GM12878 (cell line): Measurements from ENCODE around the gene NIPAL3. TPM values are rescaled to one million over a fixed set of nuclear protein-coding genes. Genes with fewer than 3 reads are reported as not detected.

Source experiments
- ATAC-seq: fragments of 200-7000 bp; cut with Tn5 transposase; 3 replicates; pipeline ENCODE4 v1.9.1; 2020; ENCODE audit warnings: mild to moderate bottlenecking, moderate library complexity
- BruUV-seq: library from RNA; stranded (reverse); fragments of 400-500 nt; replicated peaks from 2 replicates; lab custom pipeline; 2021; lab: Mats Ljungman, UMichigan
- CTCF ChIA-PET: fragments of 300-600 bp; sonication (Branson Sonifier 250); formaldehyde crosslinking; extraction: SDS; loops from one replicate; lab custom pipeline; 2021; ENCODE audit warnings: inconsistent platforms; lab: Yijun Ruan, JAX
- POLR2A ChIA-PET: fragments of 350-600 bp; formaldehyde crosslinking; extraction: SDS; loops from one replicate; lab custom pipeline; 2021; ENCODE audit warnings: inconsistent platforms; lab: Charles Lee
- RAD21 ChIA-PET: fragments of 300-600 bp; sonication (Branson Sonifier 250); formaldehyde crosslinking; loops from one replicate; lab custom pipeline; 2023; ENCODE audit warnings: antibody characterized with exemption; ENCODE audit not compliant: unreplicated experiment; lab: Charles Lee
- SMC1A ChIA-PET: fragments of 300-600 bp; sonication (Branson Sonifier 250); formaldehyde crosslinking; loops from one replicate; lab custom pipeline; 2023; ENCODE audit not compliant: unreplicated experiment, uncharacterized antibody; lab: Charles Lee
- DNase-seq: peaks from one replicate; pipeline ENCODE4 v3.0.0-alpha.2; 2011; ENCODE audit warnings: low read depth, low spot score
- FAIRE-seq: peaks from 3 replicates; lab custom pipeline; 2011; peaks lifted over from hg19 to GRCh38; lab: Jason Lieb, UNC
- H2AFZ ChIP-seq: 2 replicates; pipeline ENCODE4 v1.6.0; 2011; ENCODE audit warnings: low read depth, low read length, control low read depth; ENCODE audit not compliant: control insufficient read depth
- H3K27ac ChIP-seq: 2 replicates; pipeline ENCODE4 v1.5.1; 2011; ENCODE audit warnings: control low read depth; ENCODE audit not compliant: control insufficient read depth, insufficient read depth
- H3K27me3 ChIP-seq, 2 experiments: replicated peaks in 1 of 2; 2 replicates each; pipeline versions ENCODE4 v1.6.0 to v1.6.1; 2011; ENCODE audit warnings: low read length in 1 of 2; ENCODE audit not compliant: control insufficient read depth in 2 of 2, insufficient read depth in 2 of 2
- H3K36me3 ChIP-seq, 2 experiments: 2 replicates each; pipeline ENCODE4 v1.5.1; 2011; ENCODE audit warnings: low read length in 1 of 2; ENCODE audit not compliant: control insufficient read depth in 2 of 2, insufficient read depth in 2 of 2
- H3K4me1 ChIP-seq: 2 replicates; pipeline ENCODE4 v1.6.1; 2011; ENCODE audit warnings: mild to moderate bottlenecking, low read length, moderate library complexity, mixed read lengths; ENCODE audit not compliant: control insufficient read depth, insufficient read depth
- H3K4me2 ChIP-seq: 2 replicates; pipeline ENCODE4 v1.6.0; 2011; ENCODE audit warnings: control low read depth; ENCODE audit not compliant: control insufficient read depth, insufficient read depth
- H3K4me3 ChIP-seq: fragments of 200-600 bp; sonication (generic); 2 replicates; pipeline ENCODE4 v1.5.1; 2016
- H3K79me2 ChIP-seq: 2 replicates; pipeline ENCODE4 v1.6.0; 2011; ENCODE audit warnings: low read length; ENCODE audit not compliant: control insufficient read depth, insufficient read depth
- H3K9ac ChIP-seq: 2 replicates; pipeline ENCODE4 v1.8.0; 2011; ENCODE audit warnings: low read length, control low read depth, mixed read lengths; ENCODE audit not compliant: control insufficient read depth, insufficient read depth
- H3K9me3 ChIP-seq: replicated peaks from 3 replicates; pipeline ENCODE4 v1.5.1; 2011; ENCODE audit warnings: mild to moderate bottlenecking, low read length; ENCODE audit not compliant: control insufficient read depth, insufficient read depth
- H4K20me1 ChIP-seq: 2 replicates; pipeline ENCODE4 v1.6.0; 2011; ENCODE audit not compliant: control insufficient read depth, insufficient read depth
- ATF7 ChIP-seq: fragments of 450-650 bp; IDR thresholded peaks from 2 replicates; pipeline ENCODE4 v1.6.1; 2016; ENCODE audit warnings: low read depth, mild to moderate bottlenecking
- CBFB ChIP-seq: IDR thresholded peaks from 2 replicates; pipeline ENCODE4 v1.6.1; 2016; ENCODE audit warnings: antibody characterized with exemption, low read depth
- CEBPB ChIP-seq, 2 experiments: fragments of 150-350 bp in 1 of 2; IDR thresholded peaks; 2 replicates each; pipeline ENCODE4 v1.6.1; 2012 to 2014; ENCODE audit warnings: low read depth in 2 of 2, low read length in 2 of 2, borderline replicate concordance in 1 of 2, inconsistent platforms in 1 of 2
- EGR1 ChIP-seq, 2 experiments: IDR thresholded peaks; 1 replicate in 1 of 2; 2 replicates in 1 of 2; pipeline ENCODE4 v1.6.1; 2011 to 2012; ENCODE audit warnings: low read depth in 2 of 2, low read length in 2 of 2, borderline replicate concordance in 1 of 2, mild to moderate bottlenecking in 1 of 2, moderate library complexity in 1 of 2
- ELK1 ChIP-seq: IDR thresholded peaks from 2 replicates; pipeline ENCODE4 v1.6.1; 2012; ENCODE audit warnings: low read depth, low read length, improper control_type of control experiment
- ESRRA ChIP-seq: IDR thresholded peaks from 2 replicates; pipeline ENCODE4 v1.6.1; 2012; ENCODE audit warnings: mild to moderate bottlenecking, low read length, improper control_type of control experiment
- FOS ChIP-seq: IDR thresholded peaks from 3 replicates; pipeline ENCODE4 v1.6.1; 2011; ENCODE audit warnings: borderline replicate concordance; ENCODE audit not compliant: insufficient read length; ENCODE audit errors: extremely low read depth
- KLF5 ChIP-seq: fragments of 450-650 bp; IDR thresholded peaks from 2 replicates; pipeline ENCODE4 v1.6.1; 2014; ENCODE audit warnings: mild to moderate bottlenecking; ENCODE audit not compliant: partially characterized antibody
- MYC ChIP-seq: IDR thresholded peaks from 2 replicates; pipeline ENCODE4 v1.6.1; 2011; ENCODE audit warnings: mild to moderate bottlenecking, low read length, moderate library complexity, inconsistent platforms; ENCODE audit not compliant: insufficient read depth, insufficient replicate concordance, insufficient read length, severe bottlenecking
- NFXL1 ChIP-seq: fragments of 450-650 bp; IDR thresholded peaks from 2 replicates; pipeline ENCODE4 v1.6.1; 2017; ENCODE audit warnings: antibody characterized with exemption, mild to moderate bottlenecking, borderline replicate concordance
- NFYB ChIP-seq: IDR thresholded peaks from 2 replicates; pipeline ENCODE4 v1.6.1; 2011; ENCODE audit warnings: low read depth, mild to moderate bottlenecking, low read length, improper control_type of control experiment, moderate library complexity; ENCODE audit not compliant: insufficient read depth
- POLR2AphosphoS5 ChIP-seq: IDR thresholded peaks from 2 replicates; pipeline ENCODE4 v1.6.1; 2011; ENCODE audit warnings: mild to moderate bottlenecking, low read length, inconsistent platforms
- SUZ12 ChIP-seq: fragments of 200-600 bp; sonication (generic); IDR thresholded peaks from one replicate; pipeline ENCODE4 v1.6.1; 2018; ENCODE audit warnings: antibody characterized with exemption, mild to moderate bottlenecking; ENCODE audit not compliant: unreplicated experiment
- YBX1 ChIP-seq: fragments of 450-650 bp; IDR thresholded peaks from 2 replicates; pipeline ENCODE4 v1.6.1; 2016; ENCODE audit warnings: antibody characterized with exemption
- WGBS: methylation state at CpG from one replicate; pipeline ENCODE4 v1.1.6; 2016; ENCODE audit warnings: low lambda C conversion rate; ENCODE audit not compliant: insufficient replicate concordance, insufficient coverage; ENCODE audit errors: missing lambda C conversion rate; 5-methylcytosine and 5-hydroxymethylcytosine counted together
- in situ Hi-C: fragments of 300-500 bp; cut with MboI; formaldehyde crosslinking; loops from 9 replicates; pipeline ENCODE4 v1.14.3; 2018; ENCODE audit warnings: mixed read lengths
- intact Hi-C: fragments of 100-400 bp; cut with micrococcal nuclease; formaldehyde crosslinking; loops from one replicate; pipeline ENCODE4 v1.14.2; 2022; ENCODE audit not compliant: unreplicated experiment
- polyA plus RNA-seq, 11 experiments: library from polyadenylated mRNA; depleted of rRNA in 4 of 11; unstranded in 6 of 11; stranded (reverse) in 5 of 11; fragments of >200 nt; fragmentation: Nextera tagmentation in 4 of 11; fragmentation: Illumina TruSeq in 1 of 11; extraction: Ambion mirVana in 4 of 11; extraction: Trizol in 1 of 11; gene quantifications; 1 replicate in 1 of 11; 2 replicates in 10 of 11; pipeline versions ENCODE4 v1.2.1 to v1.2.3, GENCODE V29; 2011 to 2016; ENCODE audit warnings: inconsistent platforms in 2 of 11, missing spikeins in 2 of 11, low read depth in 1 of 11
- total RNA-seq, 4 experiments: library from RNA; depleted of rRNA in 3 of 4; stranded (reverse); fragments of >200 nt in 3 of 4; fragmentation: Illumina TruSeq in 1 of 4; extraction: Trizol in 1 of 4; gene quantifications; 2 replicates each; pipeline versions ENCODE4 v1.2.1 to v1.2.3, GENCODE V29; 2013 to 2021
- TF ChIP-seq, protein P1 (sequence below): fragments of 450-650 bp; IDR thresholded peaks from 2 replicates; pipeline ENCODE4 v1.6.1; 2017; ENCODE audit warnings: mild to moderate bottlenecking, low read depth, inconsistent platforms; ENCODE audit not compliant: poor library complexity, severe bottlenecking
- TF ChIP-seq, protein P2 (sequence below): fragments of 450-650 bp; IDR thresholded peaks from 2 replicates; pipeline ENCODE4 v1.6.1; 2016; ENCODE audit warnings: mild to moderate bottlenecking
- TF ChIP-seq, protein P3 (sequence below), 3 experiments: IDR thresholded peaks in 2 of 3; conservative IDR thresholded peaks in 1 of 3; 2 replicates each; pipeline ENCODE4 v1.5.1; 2011; ENCODE audit warnings: low read depth in 3 of 3, low read length in 3 of 3, mild to moderate bottlenecking in 3 of 3, control low read depth in 2 of 3, moderate library complexity in 2 of 3, inconsistent platforms in 1 of 3, mixed read lengths in 1 of 3; ENCODE audit not compliant: control insufficient read depth in 2 of 3, insufficient read depth in 1 of 3; ENCODE audit errors: extremely low read depth in 1 of 3

Gene NIPAL3
- total and polyA plus RNA-seq, 10 of the 15 experiments (the other 5 are each of a cell fraction or from before 2014, with no cell fraction given), result 2.1 to 9.4 (median 4.2) TPM

DNA sequence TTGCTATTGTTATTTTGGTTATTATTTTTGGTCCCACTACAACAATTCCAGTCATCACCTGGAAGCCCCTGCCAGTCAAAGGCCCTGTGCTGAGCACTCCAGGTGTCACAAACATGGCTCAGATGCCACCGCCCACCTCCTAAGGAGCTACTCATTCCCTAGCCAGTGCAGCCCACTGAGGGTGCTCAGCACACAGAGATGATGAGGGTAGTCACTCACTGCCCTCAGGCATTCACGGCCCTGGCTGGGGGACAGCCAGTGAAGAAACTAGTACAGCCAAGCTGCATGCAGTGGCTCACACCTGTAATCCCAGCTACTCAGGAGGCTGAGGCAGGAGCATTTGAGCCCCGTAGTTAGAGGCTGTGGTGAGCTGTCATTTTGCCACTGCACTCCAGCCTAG is 42.3 kb downstream of the NIPAL3 start:
- ATAC-seq, result no peak
- Histone ChIP-seq H2AFZ (no peak overlapping the region), H4K20me1 (no peaks in the 10 kb centered on the region)
- CTCF ChIA-PET, result interaction anchor here (1.2 to 1.7 kb wide), 3 partner anchors 27 to 259 kb away, joined by 4 to 7 read pairs (median 4); no protein-coding TSS in a partner anchor
- TF ChIP-seq ELK1 (no peak), POLR2AphosphoS5 (no peak), FOS (no peak), YBX1 (no peak), NFYB (no peak), KLF5 (no peak), EGR1 (IDR thresholded peaks at IDR 0.05; ENCODE audit: borderline replicate concordance in 1 of 2, low read depth in 2 of 2, low read length in 2 of 2) (no peak), CEBPB (IDR thresholded peaks at IDR 0.05; ENCODE audit: borderline replicate concordance in 1 of 2, low read depth in 2 of 2, low read length in 2 of 2) (no peak), ATF7 (no peak), SUZ12 (no peak), MYC (no peak), CBFB (no peak), NFXL1 (no peak), ESRRA (no peak)
- TF ChIP-seq, protein P1, sequence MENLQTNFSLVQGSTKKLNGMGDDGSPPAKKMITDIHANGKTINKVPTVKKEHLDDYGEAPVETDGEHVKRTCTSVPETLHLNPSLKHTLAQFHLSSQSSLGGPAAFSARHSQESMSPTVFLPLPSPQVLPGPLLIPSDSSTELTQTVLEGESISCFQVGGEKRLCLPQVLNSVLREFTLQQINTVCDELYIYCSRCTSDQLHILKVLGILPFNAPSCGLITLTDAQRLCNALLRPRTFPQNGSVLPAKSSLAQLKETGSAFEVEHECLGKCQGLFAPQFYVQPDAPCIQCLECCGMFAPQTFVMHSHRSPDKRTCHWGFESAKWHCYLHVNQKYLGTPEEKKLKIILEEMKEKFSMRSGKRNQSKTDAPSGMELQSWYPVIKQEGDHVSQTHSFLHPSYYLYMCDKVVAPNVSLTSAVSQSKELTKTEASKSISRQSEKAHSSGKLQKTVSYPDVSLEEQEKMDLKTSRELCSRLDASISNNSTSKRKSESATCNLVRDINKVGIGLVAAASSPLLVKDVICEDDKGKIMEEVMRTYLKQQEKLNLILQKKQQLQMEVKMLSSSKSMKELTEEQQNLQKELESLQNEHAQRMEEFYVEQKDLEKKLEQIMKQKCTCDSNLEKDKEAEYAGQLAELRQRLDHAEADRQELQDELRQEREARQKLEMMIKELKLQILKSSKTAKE, result no peak
- TF ChIP-seq, protein P2, sequence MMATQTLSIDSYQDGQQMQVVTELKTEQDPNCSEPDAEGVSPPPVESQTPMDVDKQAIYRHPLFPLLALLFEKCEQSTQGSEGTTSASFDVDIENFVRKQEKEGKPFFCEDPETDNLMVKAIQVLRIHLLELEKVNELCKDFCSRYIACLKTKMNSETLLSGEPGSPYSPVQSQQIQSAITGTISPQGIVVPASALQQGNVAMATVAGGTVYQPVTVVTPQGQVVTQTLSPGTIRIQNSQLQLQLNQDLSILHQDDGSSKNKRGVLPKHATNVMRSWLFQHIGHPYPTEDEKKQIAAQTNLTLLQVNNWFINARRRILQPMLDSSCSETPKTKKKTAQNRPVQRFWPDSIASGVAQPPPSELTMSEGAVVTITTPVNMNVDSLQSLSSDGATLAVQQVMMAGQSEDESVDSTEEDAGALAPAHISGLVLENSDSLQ, result no peak
- TF ChIP-seq, protein P3, sequence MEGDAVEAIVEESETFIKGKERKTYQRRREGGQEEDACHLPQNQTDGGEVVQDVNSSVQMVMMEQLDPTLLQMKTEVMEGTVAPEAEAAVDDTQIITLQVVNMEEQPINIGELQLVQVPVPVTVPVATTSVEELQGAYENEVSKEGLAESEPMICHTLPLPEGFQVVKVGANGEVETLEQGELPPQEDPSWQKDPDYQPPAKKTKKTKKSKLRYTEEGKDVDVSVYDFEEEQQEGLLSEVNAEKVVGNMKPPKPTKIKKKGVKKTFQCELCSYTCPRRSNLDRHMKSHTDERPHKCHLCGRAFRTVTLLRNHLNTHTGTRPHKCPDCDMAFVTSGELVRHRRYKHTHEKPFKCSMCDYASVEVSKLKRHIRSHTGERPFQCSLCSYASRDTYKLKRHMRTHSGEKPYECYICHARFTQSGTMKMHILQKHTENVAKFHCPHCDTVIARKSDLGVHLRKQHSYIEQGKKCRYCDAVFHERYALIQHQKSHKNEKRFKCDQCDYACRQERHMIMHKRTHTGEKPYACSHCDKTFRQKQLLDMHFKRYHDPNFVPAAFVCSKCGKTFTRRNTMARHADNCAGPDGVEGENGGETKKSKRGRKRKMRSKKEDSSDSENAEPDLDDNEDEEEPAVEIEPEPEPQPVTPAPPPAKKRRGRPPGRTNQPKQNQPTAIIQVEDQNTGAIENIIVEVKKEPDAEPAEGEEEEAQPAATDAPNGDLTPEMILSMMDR (IDR thresholded peaks at IDR 0.05 in 2 of 3, conservative IDR thresholded peaks at IDR 0.05 in 1 of 3; ENCODE audit: control insufficient read depth in 2 of 3, extremely low read depth in 1 of 3, insufficient read depth in 1 of 3, low read depth in 3 of 3, low read length in 3 of 3), result no peak
- TF ChIP-seq, all 136 proteins: peak for 0
- H3K27ac ChIP-seq, result no peak overlapping the region
- RAD21 ChIA-PET, result interaction anchor here (0.6 kb wide), 1 partner anchor 229 kb away, joined by 3 read pairs; no protein-coding TSS in a partner anchor
- SMC1A ChIA-PET, result interaction anchor here (0.6 to 0.8 kb wide), 2 partner anchors 129 to 1344 kb away, joined by 3 read pairs; no protein-coding TSS in a partner anchor
- H3K9ac ChIP-seq, result no peak overlapping the region
- DNase-seq, result no peak
- no peak overlapping the region for H3K4me2 ChIP-seq
- H3K36me3 ChIP-seq, result no peaks in the 10 kb centered on the region; a peak in 1 of 4 replicates
- WGBS, result 95% methylated on average over 3 of the region's 3 CpGs
- intact Hi-C loops (no loop called here), in situ Hi-C loops (no loop called here)
- no peaks in the 10 kb centered on the region; the same call in 2 of the 3 replicates for H3K9me3 ChIP-seq
- BruUV-seq, result no TSS peak
- 0 out of 2 replicates have a peak, but pooled peaks cover 3% of the 10 kb centered on the region for H3K4me1 ChIP-seq
- POLR2A ChIA-PET, result no interaction called here
- H3K4me3 ChIP-seq, result no peak overlapping the region
- no peaks in the 10 kb centered on the region for H3K27me3 ChIP-seq
- H3K79me2 ChIP-seq, result no peaks in the 10 kb centered on the region
- FAIRE-seq, result no peak
